Stomach smooth muscle (tissue), 2 donors: ENCODE measurements around the gene ARL6IP4.

Source experiments
- H3K27ac ChIP-seq: one replicate; pipeline ENCODE4 v1.7.0; 2013; ENCODE audit warnings: mild to moderate bottlenecking, low read length, inconsistent platforms
- H3K27me3 ChIP-seq, 2 donors: one replicate each; pipeline ENCODE4 v1.7.0; 2013; ENCODE audit warnings: low read length in 2 of 2; ENCODE audit not compliant: insufficient read depth in 2 of 2, control insufficient read depth in 1 of 2
- H3K36me3 ChIP-seq, 2 donors: one replicate each; pipeline ENCODE4 v1.7.0; 2013; ENCODE audit warnings: low read length in 2 of 2; ENCODE audit not compliant: control insufficient read depth in 2 of 2, insufficient read depth in 2 of 2
- H3K4me1 ChIP-seq: one replicate; pipeline ENCODE4 v1.7.0; 2013; ENCODE audit warnings: low read length; ENCODE audit not compliant: control insufficient read depth, insufficient read depth
- H3K4me3 ChIP-seq, 2 donors: one replicate each; pipeline ENCODE4 v1.7.0; 2013; ENCODE audit warnings: low read length in 2 of 2
- H3K9ac ChIP-seq, 2 donors: one replicate each; pipeline ENCODE4 v1.7.0; 2013; ENCODE audit warnings: low read length in 2 of 2, mild to moderate bottlenecking in 1 of 2
- H3K9me3 ChIP-seq, 2 donors: one replicate each; pipeline ENCODE4 v1.7.0; 2013; ENCODE audit warnings: low read length in 2 of 2; ENCODE audit not compliant: control insufficient read depth in 2 of 2
- donor health status: healthy.
- donor health status: Pancreatic carcinoma.

ARL6IP4 gene

GRCh38 chr12:122994781-122995502 is 14.5 kb downstream of the ARL6IP4 start:
- H3K27me3 ChIP-seq = no peaks in the 10 kb centered on the region
- H3K27ac ChIP-seq = no peak overlapping the region
- peaks cover 0 to 7% of the 10 kb centered on the region in 2 donors for H3K36me3 ChIP-seq
- peaks cover 16% of the 10 kb centered on the region for H3K4me1 ChIP-seq
- no peaks in the 10 kb centered on the region for H3K9me3 ChIP-seq
- H3K4me3 ChIP-seq = no peak overlapping the region
- H3K9ac ChIP-seq = no peak overlapping the region

GRCh38 chr12:122995503-122996187 is 15.2 kb downstream of the ARL6IP4 start:
- H3K9me3 ChIP-seq = no peaks in the 10 kb centered on the region
- H3K9ac ChIP-seq = no peak overlapping the region
- peaks cover 16% of the 10 kb centered on the region for H3K4me1 ChIP-seq
- peaks cover under 1 to 8% of the 10 kb centered on the region in 2 donors for H3K36me3 ChIP-seq
- H3K27me3 ChIP-seq = no peaks in the 10 kb centered on the region
- H3K4me3 ChIP-seq = no peak overlapping the region
- H3K27ac ChIP-seq = no peak overlapping the region

- Histone ChIP-seq H3K9me3 (no peaks in the 10 kb centered on the region), H3K9ac (no peak overlapping the region), H3K4me1 (peaks cover 16% of the 10 kb centered on the region), H3K27ac (no peak overlapping the region), H3K27me3 (no peaks in the 10 kb centered on the region), H3K36me3 (peaks cover 3 to 11% of the 10 kb centered on the region in 2 donors), H3K4me3 (no peak overlapping the region)
Observed at GRCh38 chr12:122996188-122996601, 15.7 kb downstream of the ARL6IP4 start.

- H3K36me3 ChIP-seq = peaks cover 3 to 11% of the 10 kb centered on the region in 2 donors
- H3K9me3 ChIP-seq = no peaks in the 10 kb centered on the region
- no peak overlapping the region for H3K9ac ChIP-seq
- no peaks in the 10 kb centered on the region for H3K27me3 ChIP-seq
- H3K4me1 ChIP-seq = peaks cover 16% of the 10 kb centered on the region
- H3K27ac ChIP-seq = no peak overlapping the region
- H3K4me3 ChIP-seq = no peak overlapping the region
Observed at GRCh38 chr12:122996621-122997342, 16.3 kb downstream of the ARL6IP4 start.

GRCh38 chr12:122997343-122998250 is 17.1 kb downstream of the ARL6IP4 start:
- H3K9me3 ChIP-seq = no peaks in the 10 kb centered on the region
- H3K4me3 ChIP-seq = no peak overlapping the region
- no peak overlapping the region for H3K9ac ChIP-seq
- peaks cover 3 to 11% of the 10 kb centered on the region in 2 donors for H3K36me3 ChIP-seq
- no peak overlapping the region for H3K27ac ChIP-seq
- no peaks in the 10 kb centered on the region for H3K27me3 ChIP-seq
- peaks cover 16% of the 10 kb centered on the region for H3K4me1 ChIP-seq

- Histone ChIP-seq H3K27ac (no peak overlapping the region), H3K4me1 (peaks cover 16% of the 10 kb centered on the region), H3K36me3 (peaks cover 3 to 11% of the 10 kb centered on the region in 2 donors), H3K9ac (no peak overlapping the region), H3K9me3 (no peaks in the 10 kb centered on the region), H3K4me3 (no peak overlapping the region), H3K27me3 (no peaks in the 10 kb centered on the region)
Observed at GRCh38 chr12:122998316-122998715, 17.8 kb downstream of the ARL6IP4 start.

GRCh38 chr12:122999196-122999946 is 18.9 kb downstream of the ARL6IP4 start:
- peaks cover 7 to 11% of the 10 kb centered on the region in 2 donors for H3K36me3 ChIP-seq
- H3K27ac ChIP-seq = no peak overlapping the region

GRCh38 chr12:122999986-123000420 is 19.5 kb downstream of the ARL6IP4 start:
- Histone ChIP-seq H3K4me1 (peaks cover 16% of the 10 kb centered on the region), H3K4me3 (no peak overlapping the region), H3K27me3 (no peaks in the 10 kb centered on the region), H3K36me3 (peaks cover 7 to 15% of the 10 kb centered on the region in 2 donors), H3K27ac (no peak overlapping the region), H3K9me3 (no peaks in the 10 kb centered on the region), H3K9ac (no peak overlapping the region)

More at GRCh38 chr12:122999196-122999946, 18.9 kb downstream of the ARL6IP4 start:
- Histone ChIP-seq H3K4me1 (peaks cover 16% of the 10 kb centered on the region), H3K9me3 (no peaks in the 10 kb centered on the region), H3K9ac (no peak overlapping the region), H3K4me3 (no peak overlapping the region), H3K27me3 (no peaks in the 10 kb centered on the region)

- Histone ChIP-seq H3K27me3 (no peaks in the 10 kb centered on the region), H3K27ac (no peak overlapping the region), H3K9ac (no peak overlapping the region), H3K9me3 (no peaks in the 10 kb centered on the region), H3K4me3 (no peak overlapping the region), H3K4me1 (peaks cover 16% of the 10 kb centered on the region), H3K36me3 (peaks cover 7 to 16% of the 10 kb centered on the region in 2 donors)
Observed at GRCh38 chr12:123000578-123000977, 20.1 kb downstream of the ARL6IP4 start.
